ENCODE results near the gene PRDM1. TPM values are rescaled to one million over a fixed set of nuclear protein-coding genes. Genes with fewer than 3 reads are reported as not detected.
A peak's percentile ranks its signal among the peaks of the same experiment; 100 is the strongest.

Gene PRDM1
- polyA plus RNA-seq, 1 experiment: 3.7 TPM

- CTCF ChIA-PET: interaction anchor here (0.6 to 1.6 kb wide), 2 partner anchors 99 to 122 kb away, joined by 4 to 8 read pairs; no protein-coding TSS in a partner anchor
- H3K27ac ChIP-seq (ENCODE audit: low read depth, low read length): no peak overlapping the region
- H3K9me3 ChIP-seq (ENCODE audit: control insufficient read depth, insufficient read depth, low read length): no peaks in the 10 kb centered on the region
- no peak for DNase-seq (ENCODE audit: low read depth, low spot score)
- TF ChIP-seq CTCF (IDR thresholded peaks at IDR 0.05; ENCODE audit: low read depth, low read length): no peak
- no peaks in the 10 kb centered on the region for H3K27me3 ChIP-seq (ENCODE audit: control insufficient read depth, insufficient read depth, low read length)
- POLR2A ChIA-PET: no interaction called here
- H3K4me3 ChIP-seq (ENCODE audit: low read depth, low read length): no peak overlapping the region
Measured at GRCh38 chr6:106101466-106101865, 15.3 kb downstream of the PRDM1 start.

- CTCF ChIA-PET: interaction anchor here (1.6 kb wide), 1 partner anchor 121 kb away, joined by 8 read pairs; no protein-coding TSS in a partner anchor
- TF ChIP-seq CTCF (IDR thresholded peaks at IDR 0.05; ENCODE audit: low read depth, low read length): no peak
- Histone ChIP-seq H3K27me3 (ENCODE audit: control insufficient read depth, insufficient read depth, low read length) (no peaks in the 10 kb centered on the region), H3K9me3 (ENCODE audit: control insufficient read depth, insufficient read depth, low read length) (no peaks in the 10 kb centered on the region), H3K4me3 (ENCODE audit: low read depth, low read length) (no peak overlapping the region), H3K27ac (ENCODE audit: low read depth, low read length) (no peak overlapping the region)
- POLR2A ChIA-PET: no interaction called here
- no peak for DNase-seq (ENCODE audit: low read depth, low spot score)
Measured at GRCh38 chr6:106102034-106102433, 15.9 kb downstream of the PRDM1 start.

- Histone ChIP-seq H3K27ac (ENCODE audit: low read depth, low read length) (peak overlapping the region; percentile 3), H3K4me3 (ENCODE audit: low read depth, low read length) (peak overlapping the region; percentile 25; the same call in 1 of the 2 replicates), H3K27me3 (ENCODE audit: control insufficient read depth, insufficient read depth, low read length) (no peaks in the 10 kb centered on the region), H3K9me3 (ENCODE audit: control insufficient read depth, insufficient read depth, low read length) (no peaks in the 10 kb centered on the region)
- ChIA-PET POLR2A (no interaction called here), CTCF (interaction anchor here (1.0 to 1.6 kb wide), 2 partner anchors 120 kb away, joined by 3 to 8 read pairs; no protein-coding TSS in a partner anchor)
- DNase-seq (ENCODE audit: low read depth, low spot score): no peak
- no peak for TF ChIP-seq CTCF (IDR thresholded peaks at IDR 0.05; ENCODE audit: low read depth, low read length)
Measured at GRCh38 chr6:106102967-106103727, 17.0 kb downstream of the PRDM1 start.

GRCh38 chr6:106103728-106104109 is 17.6 kb downstream of the PRDM1 start:
- ChIA-PET POLR2A (no interaction called here), CTCF (interaction anchor here (1.0 kb wide), 1 partner anchor 120 kb away, joined by 3 read pairs; no protein-coding TSS in a partner anchor)
- Histone ChIP-seq H3K27ac (ENCODE audit: low read depth, low read length) (no peak overlapping the region), H3K4me3 (ENCODE audit: low read depth, low read length) (no peak overlapping the region), H3K9me3 (ENCODE audit: control insufficient read depth, insufficient read depth, low read length) (no peaks in the 10 kb centered on the region), H3K27me3 (ENCODE audit: control insufficient read depth, insufficient read depth, low read length) (no peaks in the 10 kb centered on the region)
- TF ChIP-seq CTCF (IDR thresholded peaks at IDR 0.05; ENCODE audit: low read depth, low read length): no peak
- no peak for DNase-seq (ENCODE audit: low read depth, low spot score)

- ChIA-PET CTCF (interaction anchor here (1.0 kb wide), 1 partner anchor 119 kb away, joined by 3 read pairs; no protein-coding TSS in a partner anchor), POLR2A (no interaction called here)
- peak overlapping the region; percentile 0 for H3K27ac ChIP-seq (ENCODE audit: low read depth, low read length)
- no peaks in the 10 kb centered on the region for H3K9me3 ChIP-seq (ENCODE audit: control insufficient read depth, insufficient read depth, low read length)
- TF ChIP-seq CTCF (IDR thresholded peaks at IDR 0.05; ENCODE audit: low read depth, low read length): no peak
- DNase-seq (ENCODE audit: low read depth, low spot score): no peak
- no peak overlapping the region for H3K4me3 ChIP-seq (ENCODE audit: low read depth, low read length)
- no peaks in the 10 kb centered on the region for H3K27me3 ChIP-seq (ENCODE audit: control insufficient read depth, insufficient read depth, low read length)
Measured at GRCh38 chr6:106104476-106104875, 18.3 kb downstream of the PRDM1 start.

Measured in AG04450 (cell line).